ENCODE results near the gene PRRT1. TPM values are rescaled to one million over a fixed set of nuclear protein-coding genes. Genes with fewer than 3 reads are reported as not detected.

Gene PRRT1
- total RNA-seq, 4 donors from 2014 or later, result 3.1 to 4.1 (median 3.8) TPM; not detected in 1

- H3K27ac ChIP-seq, result no peak overlapping the region
- H3K4me3 ChIP-seq, result no peak overlapping the region
- H3K9me3 ChIP-seq, result no peaks in the 10 kb centered on the region
- no peaks in the 10 kb centered on the region for H3K27me3 ChIP-seq
- TF ChIP-seq CTCF (IDR thresholded peaks at IDR 0.05) (no peak), POLR2A (IDR thresholded peaks at IDR 0.05) (no peak)
- peaks cover 0 to 18% (median 6%) of the 10 kb centered on the region in 4 donors for H3K4me1 ChIP-seq
- no peak for DNase-seq
- peaks cover 0 to 93% (median 0%) of the 10 kb centered on the region in 3 donors for H3K36me3 ChIP-seq
These were observed 31.1 kb downstream of the PRRT1 start for GRCh38 chr6:32120573-32121059.

- H3K4me1 ChIP-seq, result peaks cover 0 to 22% (median 6%) of the 10 kb centered on the region in 4 donors
- TF ChIP-seq CTCF (IDR thresholded peaks at IDR 0.05) (peak; percentile 76 to 94 (median 88)), POLR2A (IDR thresholded peaks at IDR 0.05) (peak in 1 of 2 donors; percentile 15)
- peak overlapping the region in 2 of 4 donors; percentile 26 to 35 for H3K4me3 ChIP-seq
- peak overlapping the region; percentile 4 to 88 (median 55) for H3K27ac ChIP-seq
- H3K27me3 ChIP-seq, result no peaks in the 10 kb centered on the region
- H3K36me3 ChIP-seq, result peaks cover 0 to 86% (median 0%) of the 10 kb centered on the region in 3 donors
- H3K9me3 ChIP-seq, result no peaks in the 10 kb centered on the region
- peak; percentile 70 to 93 (median 90) for DNase-seq
These were observed 32.7 kb downstream of the PRRT1 start for GRCh38 chr6:32118782-32119628.

GRCh38 chr6:32117461-32117860 is 34.3 kb downstream of the PRRT1 start:
- Histone ChIP-seq H3K9me3 (no peaks in the 10 kb centered on the region), H3K4me1 (peaks cover 0 to 32% (median 6%) of the 10 kb centered on the region in 4 donors), H3K4me3 (no peak overlapping the region), H3K27me3 (no peaks in the 10 kb centered on the region), H3K27ac (no peak overlapping the region), H3K36me3 (peaks cover 0 to 71% (median 0%) of the 10 kb centered on the region in 3 donors)
- TF ChIP-seq POLR2A (IDR thresholded peaks at IDR 0.05) (no peak), CTCF (IDR thresholded peaks at IDR 0.05) (no peak)
- no peak for DNase-seq

- H3K36me3 ChIP-seq, result peaks cover 0 to 65% (median 0%) of the 10 kb centered on the region in 3 donors
These were observed 35.1 kb downstream of the PRRT1 start for GRCh38 chr6:32116674-32117073.

GRCh38 chr6:32115623-32116022 is 36.1 kb downstream of the PRRT1 start:
- H3K4me1 ChIP-seq, result peaks cover 0 to 34% (median 6%) of the 10 kb centered on the region in 4 donors
- DNase-seq, result no peak
- no peak for TF ChIP-seq CTCF (IDR thresholded peaks at IDR 0.05)
- no peak for TF ChIP-seq POLR2A (IDR thresholded peaks at IDR 0.05)
- no peaks in the 10 kb centered on the region for H3K9me3 ChIP-seq
- peaks cover 0 to 54% (median 0%) of the 10 kb centered on the region in 3 donors for H3K36me3 ChIP-seq
- H3K27me3 ChIP-seq, result no peaks in the 10 kb centered on the region
- H3K27ac ChIP-seq, result no peak overlapping the region
- H3K4me3 ChIP-seq, result no peak overlapping the region

More at GRCh38 chr6:32116674-32117073, 35.1 kb downstream of the PRRT1 start:
- no peak for DNase-seq
- no peak overlapping the region for H3K27ac ChIP-seq
- TF ChIP-seq CTCF (IDR thresholded peaks at IDR 0.05) (peak in 3 of 6 experiments; percentile 12 to 17 (median 12)), POLR2A (IDR thresholded peaks at IDR 0.05) (no peak)
- H3K9me3 ChIP-seq, result no peaks in the 10 kb centered on the region
- no peak overlapping the region for H3K4me3 ChIP-seq
- no peaks in the 10 kb centered on the region for H3K27me3 ChIP-seq
- H3K4me1 ChIP-seq, result peaks cover 0 to 32% (median 6%) of the 10 kb centered on the region in 4 donors
